CD4-positive, alpha-beta T cell treated with Interleukin-21 for 1 hour (primary cell): ENCODE results near the gene SP7.
"Not testable (repeated sequence)": the region's sequence is repeated elsewhere in the genome, so short reads cannot be mapped to it uniquely, and the experiment has no call there.

Experiments used
- DNase-seq: peaks from one replicate; pipeline ENCODE4 v3.0.0-alpha.2; 2020

The SP7 gene

GRCh38 chr12:53336181-53336681 is at the start of gene SP7:
Gene SP7 (minus strand): TSS chr12:53336354. CDS start chr12:53335646, 708 bp downstream.
- DNase-seq: no peak

- no peak for DNase-seq
Observed at GRCh38 chr12:53383258-53383657, 47.1 kb upstream of the SP7 start.

- DNase-seq: peak; percentile 70
Observed at GRCh38 chr12:53381731-53382630, 45.8 kb upstream of the SP7 start.

DNA sequence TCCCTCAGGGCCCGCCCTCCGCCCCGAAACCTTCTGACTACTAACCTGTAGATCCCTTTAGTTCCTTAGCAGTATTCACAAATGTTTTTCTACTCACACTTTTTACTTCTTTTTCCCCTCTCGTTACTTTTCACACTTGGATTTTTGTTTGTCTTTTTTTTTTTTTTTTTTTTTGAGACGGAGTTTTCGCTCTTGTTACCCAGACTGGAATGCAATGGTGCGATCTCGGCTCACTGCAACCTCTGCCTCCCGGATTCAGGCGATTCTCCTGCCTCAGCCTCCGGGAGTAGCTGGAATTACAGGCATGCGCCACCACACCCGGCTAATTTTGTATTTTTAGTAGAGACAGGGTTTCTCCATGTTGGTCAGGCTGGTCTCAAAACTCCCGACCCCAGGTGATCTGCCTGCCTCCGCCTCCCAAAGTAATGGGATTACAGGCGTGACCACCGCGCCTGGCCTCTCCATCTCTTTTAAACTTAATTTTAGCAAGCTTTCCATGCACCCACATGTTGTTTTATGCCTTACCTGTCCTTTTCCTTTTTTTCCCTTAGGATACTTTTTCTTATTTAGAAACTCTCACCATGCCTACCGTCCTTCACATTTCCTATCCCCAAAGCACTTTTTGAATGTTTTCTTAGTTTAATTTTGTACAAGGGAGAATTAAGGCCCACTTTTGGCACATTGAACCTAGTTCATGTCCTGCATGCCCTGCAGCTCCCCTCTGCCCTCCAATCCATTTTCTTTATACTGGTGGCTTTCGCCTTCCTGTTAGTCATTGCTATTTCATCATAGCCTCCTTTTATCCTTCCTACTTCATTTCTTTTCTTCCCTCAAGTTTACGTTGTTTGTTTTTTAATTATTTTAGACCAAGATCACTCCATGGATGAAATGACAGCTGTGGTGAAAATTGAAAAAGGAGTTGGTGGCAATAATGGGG is 44.9 kb upstream of the SP7 start:
- DNase-seq: no peak

DNA sequence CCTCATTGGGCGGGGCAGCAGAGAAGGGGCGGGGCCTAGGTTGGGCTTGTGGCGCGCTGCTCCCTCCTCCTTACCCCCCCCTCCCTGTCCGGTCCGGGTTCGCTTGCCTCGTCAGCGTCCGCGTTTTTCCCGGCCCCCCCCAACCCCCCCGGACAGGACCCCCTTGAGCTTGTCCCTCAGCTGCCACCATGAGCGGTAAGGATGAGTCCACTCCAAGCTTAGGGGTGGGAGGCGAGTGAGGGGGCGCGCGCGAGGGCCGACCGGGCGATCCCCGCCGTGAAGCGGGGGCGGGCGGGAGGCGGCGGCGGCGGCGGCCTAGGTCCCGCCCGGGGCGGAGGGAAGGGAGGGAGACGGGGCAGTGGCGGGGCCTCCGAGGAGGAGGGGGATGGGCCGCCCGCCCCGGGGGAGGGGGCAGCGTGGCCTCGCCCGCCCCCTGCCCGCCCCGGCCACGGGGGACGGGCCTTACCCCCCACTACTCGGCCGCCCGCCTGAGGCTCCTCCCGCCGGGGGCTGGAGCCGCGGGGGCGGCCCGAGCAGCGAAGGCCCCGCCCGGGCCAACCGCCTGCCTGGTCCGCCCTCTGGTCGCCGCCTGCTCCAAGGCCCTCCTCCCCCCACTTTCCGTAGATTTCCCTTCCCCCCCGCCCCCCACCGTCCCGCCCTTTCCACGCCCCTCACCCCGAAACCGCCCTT is 44.1 kb upstream of the SP7 start, which contains the start of gene SP1:
Gene SP1, plus strand, starts transcription at position 73 of the 690 bp plus-strand sequence. Its CDS starts 116 bp downstream, at position 189.
- DNase-seq: peak; percentile 91

DNA sequence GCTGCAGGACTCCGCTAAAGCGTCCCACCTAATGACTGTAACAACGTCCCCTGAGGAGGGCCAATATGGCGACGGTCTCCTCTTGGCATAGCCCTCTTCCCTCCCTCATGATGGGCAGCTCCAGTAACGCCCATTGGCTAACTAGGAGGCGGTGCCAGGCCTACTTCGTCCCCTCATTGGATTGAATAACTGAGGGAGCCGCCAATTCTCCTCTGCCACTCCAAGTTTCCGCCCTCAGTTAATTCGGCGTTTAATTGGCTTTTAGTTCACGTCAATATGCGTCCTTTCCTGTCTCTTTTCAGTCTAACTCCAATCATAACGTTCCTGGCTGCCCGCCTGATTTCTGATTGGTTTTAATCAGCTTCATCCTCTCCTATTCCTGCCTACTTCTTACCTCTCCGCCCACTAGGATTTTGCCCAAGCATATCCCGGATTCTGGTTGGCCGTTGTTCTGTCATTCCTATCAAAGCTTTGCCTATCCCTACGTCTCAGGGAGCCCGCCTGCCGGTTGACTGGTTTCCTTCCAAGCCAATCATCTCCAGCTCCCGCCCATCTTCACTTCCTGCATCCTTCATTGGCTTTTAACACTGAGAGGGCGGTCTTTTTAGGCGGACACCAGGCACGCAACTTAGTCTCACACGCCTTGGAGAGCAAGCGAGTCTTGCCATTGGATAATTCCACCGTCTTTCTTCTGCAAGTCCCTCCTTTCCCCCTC is 43.4 kb upstream of the SP7 start:
- DNase-seq: peak; percentile 100

- no peak for DNase-seq
Observed at GRCh38 chr12:53378724-53379388, 42.7 kb upstream of the SP7 start.

DNA sequence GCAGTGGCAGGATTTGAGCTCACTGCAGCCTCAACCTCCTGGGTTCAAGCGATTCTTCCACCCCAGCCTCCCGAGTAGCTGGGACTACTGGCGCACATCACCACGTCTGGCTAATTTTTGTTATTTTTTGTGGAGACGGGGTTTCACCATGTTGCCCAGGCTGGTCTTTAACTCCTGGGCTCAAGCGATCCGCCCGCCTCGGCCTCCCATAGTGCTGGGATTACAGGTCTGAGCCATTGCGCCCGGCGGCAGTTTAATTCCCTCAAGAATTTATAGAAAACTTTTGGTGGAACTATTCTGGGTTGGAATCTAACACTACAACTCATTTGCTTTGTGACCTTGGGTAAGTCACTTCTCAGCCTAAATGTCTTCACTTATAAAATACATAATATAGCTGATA is 42.1 kb upstream of the SP7 start:
- no peak for DNase-seq

GRCh38 chr12:53376747-53377146 is 40.6 kb upstream of the SP7 start:
- DNase-seq: no peak

DNA sequence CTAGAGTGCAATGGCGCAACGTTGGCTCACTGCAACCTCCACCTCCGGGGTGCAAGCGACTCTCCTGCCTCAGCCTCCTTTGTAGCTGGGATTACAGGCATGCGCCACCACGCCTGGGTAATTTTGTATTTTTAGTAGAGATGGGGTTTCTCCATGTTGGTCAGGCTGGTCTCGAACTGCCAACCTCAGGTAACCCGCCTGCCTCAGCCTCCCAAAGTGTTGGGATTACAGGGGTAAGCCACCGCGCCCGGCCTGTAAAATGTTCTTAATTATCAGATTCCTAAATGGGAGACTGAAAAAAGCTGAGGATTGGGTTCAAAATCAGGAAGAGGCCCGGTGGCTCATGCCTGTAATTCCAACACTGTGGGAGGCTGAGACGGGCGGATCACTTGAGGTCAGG is 38.1 kb upstream of the SP7 start:
- DNase-seq: not testable (repeated sequence)

GRCh38 chr12:53373554-53374133 is 37.5 kb upstream of the SP7 start:
- DNase-seq: not testable (repeated sequence)

GRCh38 chr12:53365245-53365904 is 29.2 kb upstream of the SP7 start:
- no peak for DNase-seq

DNA sequence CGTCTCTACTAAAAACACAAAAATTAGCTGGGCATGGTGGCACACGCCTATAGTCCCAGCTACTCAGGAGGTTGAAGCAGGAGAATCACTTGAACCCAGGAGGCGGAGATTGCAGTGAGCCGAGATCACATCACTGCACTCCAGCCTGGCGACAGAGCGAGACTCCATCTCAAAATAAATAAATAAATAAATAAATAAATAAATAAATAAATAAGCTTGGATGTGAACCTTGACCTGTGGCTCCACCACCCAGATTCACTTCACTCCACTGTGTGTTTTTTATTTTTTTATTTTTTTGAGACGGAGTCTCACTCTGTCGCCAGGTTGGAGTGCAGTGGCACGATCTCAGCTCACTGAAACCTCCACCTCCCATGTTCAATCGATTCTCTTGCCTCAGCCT is 25.5 kb upstream of the SP7 start:
- DNase-seq: not testable (repeated sequence)

DNA sequence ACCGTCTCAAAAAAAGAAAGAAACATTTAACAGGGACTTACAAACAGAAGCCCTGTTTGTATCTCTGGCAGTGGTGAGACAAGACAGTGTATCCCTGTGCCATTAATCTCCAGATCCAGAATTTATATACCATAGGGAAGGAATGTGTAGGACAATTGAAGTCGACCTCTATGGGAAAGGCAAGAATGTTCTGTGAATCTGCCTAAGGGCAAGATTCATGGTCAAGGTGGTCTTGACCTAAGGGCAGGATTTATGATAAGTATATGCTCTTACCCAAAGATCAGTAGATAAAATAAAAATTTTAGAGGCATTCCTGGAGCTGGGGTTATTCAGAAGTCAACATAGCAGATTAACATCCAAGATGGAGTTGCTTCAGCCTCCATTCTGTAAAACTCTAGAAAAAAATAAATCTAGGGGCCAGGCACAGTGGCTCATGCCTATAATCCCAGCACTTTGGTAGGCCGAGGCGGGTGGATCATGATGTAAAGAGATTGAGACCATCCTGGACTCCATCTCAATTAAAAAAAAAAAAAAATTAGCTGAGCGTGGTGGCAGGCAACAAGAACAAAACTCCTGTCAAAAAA is 22.8 kb upstream of the SP7 start:
- DNase-seq: no peak

GRCh38 chr12:53355121-53355520 is 19.0 kb upstream of the SP7 start:
- DNase-seq: no peak

- DNase-seq: no peak
Observed at GRCh38 chr12:53353257-53353655, 17.1 kb upstream of the SP7 start.

GRCh38 chr12:53352331-53353256 is 16.4 kb upstream of the SP7 start:
- peak; percentile 89 for DNase-seq

GRCh38 chr12:53347905-53348304 is 11.8 kb upstream of the SP7 start:
- no peak for DNase-seq

DNA sequence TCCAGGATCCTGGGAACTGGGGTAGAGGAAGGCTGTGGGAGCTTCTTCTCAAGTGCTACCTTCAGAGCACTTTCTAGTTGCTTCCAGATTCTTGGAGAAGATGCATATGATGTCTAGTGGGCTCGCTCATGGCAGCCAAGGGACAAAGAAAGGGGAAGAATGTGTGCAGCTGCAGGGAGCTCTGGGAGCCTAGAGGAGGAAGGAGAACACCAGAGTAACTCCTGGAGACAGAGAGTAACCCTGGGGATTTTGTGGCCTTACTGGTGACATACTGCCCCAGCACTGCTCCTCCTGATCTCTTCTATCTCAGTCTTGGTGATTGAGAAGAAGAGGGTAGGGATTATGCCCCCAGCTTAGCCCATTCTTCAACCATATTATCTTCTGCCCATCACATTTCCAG is 10.3 kb upstream of the SP7 start:
- DNase-seq: no peak
